ENCODE results near the gene GP2.
A peak's percentile ranks its signal among the peaks of the same experiment; 100 is the strongest.

Gene GP2

GRCh38 chr16:20327444-20328041 is at the start of gene GP2:
Gene GP2 (minus strand): TSS chr16:20327513. CDS start chr16:20326431, 1,082 bp downstream.
- DNase-seq, result peak; percentile 16

- no peak for DNase-seq
These were observed 45.4 kb upstream of the GP2 start for GRCh38 chr16:20372701-20373100.

GRCh38 chr16:20369452-20370054 is 42.2 kb upstream of the GP2 start:
- no peak for DNase-seq

GRCh38 chr16:20364051-20364450 is 36.7 kb upstream of the GP2 start:
- no peak for DNase-seq

GRCh38 chr16:20363191-20363590 is 35.9 kb upstream of the GP2 start:
- no peak for DNase-seq

- no peak for DNase-seq
These were observed 32.7 kb upstream of the GP2 start for GRCh38 chr16:20359997-20360396.

- no peak for DNase-seq
These were observed 27.9 kb upstream of the GP2 start for GRCh38 chr16:20355114-20355782.

- DNase-seq, result no peak
These were observed 26.1 kb upstream of the GP2 start for GRCh38 chr16:20353379-20353778.

- no peak for DNase-seq
These were observed 25.3 kb upstream of the GP2 start, which contains the start of gene UMOD for GRCh38 chr16:20352615-20353014. Gene UMOD (minus strand): TSS chr16:20352715. CDS start chr16:20350737, 1,978 bp downstream.

- DNase-seq, result no peak
These were observed 22.3 kb upstream of the GP2 start for GRCh38 chr16:20349615-20350014.

- DNase-seq, result peak; percentile 53
These were observed 21.3 kb upstream of the GP2 start for GRCh38 chr16:20348365-20349185.

GRCh38 chr16:20347666-20348364 is 20.5 kb upstream of the GP2 start:
- no peak for DNase-seq

- no peak for DNase-seq
These were observed 17.3 kb upstream of the GP2 start for GRCh38 chr16:20344611-20345010.

- DNase-seq, result no peak
These were observed 12.4 kb upstream of the GP2 start for GRCh38 chr16:20339744-20340143.

GRCh38 chr16:20336955-20337354 is 9.6 kb upstream of the GP2 start:
- DNase-seq, result peak; percentile 17

- no peak for DNase-seq
These were observed 7.1 kb upstream of the GP2 start for GRCh38 chr16:20334396-20334795.

- no peak for DNase-seq
These were observed 5.8 kb upstream of the GP2 start for GRCh38 chr16:20333120-20333519.

GRCh38 chr16:20332411-20332810 is 5.1 kb upstream of the GP2 start:
- DNase-seq, result no peak

GRCh38 chr16:20331635-20332034 is 4.3 kb upstream of the GP2 start:
- no peak for DNase-seq

GRCh38 chr16:20329392-20330138 is 2.3 kb upstream of the GP2 start:
- no peak for DNase-seq

- DNase-seq, result no peak
These were observed 992 bp downstream of the GP2 start for GRCh38 chr16:20326321-20326720.

GRCh38 chr16:20325005-20325404 is 2.3 kb downstream of the GP2 start:
- DNase-seq, result no peak

Data from NCI-H510A (cell line).